WTC11 (cell line): ENCODE data around the gene STKLD1. TPM values are rescaled to one million over a fixed set of nuclear protein-coding genes. Genes with fewer than 3 reads are reported as not detected.
A peak's percentile ranks its signal among the peaks of the same experiment; 100 is the strongest.

Experiments used
- ARID4B ChIP-seq: sonication (generic); formaldehyde crosslinking; IDR thresholded peaks from 2 replicates; pipeline ENCODE4 v1.8.0; 2023; ENCODE audit warnings: missing genetic modification reagents, mild to moderate bottlenecking, borderline replicate concordance
- ATF1 ChIP-seq: sonication (generic); formaldehyde crosslinking; IDR thresholded peaks from 2 replicates; pipeline ENCODE4 v1.8.1; 2023; ENCODE audit warnings: mild to moderate bottlenecking, moderate library complexity, missing genetic modification reagents
- ATF2 ChIP-seq: sonication (generic); formaldehyde crosslinking; IDR thresholded peaks from 2 replicates; pipeline ENCODE4 v1.8.1; 2022; ENCODE audit warnings: low read depth, missing genetic modification reagents, borderline replicate concordance
- ATF6 ChIP-seq: sonication (generic); formaldehyde crosslinking; IDR thresholded peaks from 2 replicates; pipeline ENCODE4 v1.8.1; 2023; ENCODE audit warnings: mild to moderate bottlenecking, missing genetic modification reagents
- ERG ChIP-seq: fragments of 250-450 bp; sonication (Bioruptor Pico); IDR thresholded peaks from 2 replicates; pipeline ENCODE4 v1.8.0; 2021; ENCODE audit warnings: mild to moderate bottlenecking
- ETV6 ChIP-seq: sonication (generic); formaldehyde crosslinking; IDR thresholded peaks from 2 replicates; pipeline ENCODE4 v1.8.1; 2022; ENCODE audit warnings: mild to moderate bottlenecking, missing genetic modification reagents
- FOXK1 ChIP-seq: sonication (generic); formaldehyde crosslinking; IDR thresholded peaks from 2 replicates; pipeline ENCODE4 v1.8.0; 2022; ENCODE audit warnings: mild to moderate bottlenecking, moderate library complexity, missing genetic modification reagents
- FOXP1 ChIP-seq: sonication (generic); formaldehyde crosslinking; IDR thresholded peaks from 2 replicates; pipeline ENCODE4 v1.8.0; 2022; ENCODE audit warnings: missing genetic modification reagents, mild to moderate bottlenecking, moderate library complexity, borderline replicate concordance
- IRF2 ChIP-seq: sonication (generic); formaldehyde crosslinking; IDR thresholded peaks from 2 replicates; pipeline ENCODE4 v1.8.0; 2022; ENCODE audit warnings: low read depth, missing genetic modification reagents, borderline replicate concordance
- MAX ChIP-seq: sonication (generic); formaldehyde crosslinking; IDR thresholded peaks from 2 replicates; pipeline ENCODE4 v1.8.0; 2022; ENCODE audit warnings: mild to moderate bottlenecking, missing genetic modification reagents
- MYBL2 ChIP-seq: sonication (generic); formaldehyde crosslinking; IDR thresholded peaks from 2 replicates; pipeline ENCODE4 v1.8.1; 2023; ENCODE audit warnings: mild to moderate bottlenecking, moderate library complexity, missing genetic modification reagents
- NR1H2 ChIP-seq: sonication (generic); formaldehyde crosslinking; IDR thresholded peaks from 2 replicates; pipeline ENCODE4 v1.9.0; 2021; ENCODE audit warnings: mild to moderate bottlenecking, moderate library complexity, missing genetic modification reagents
- NR2C2 ChIP-seq: sonication (generic); formaldehyde crosslinking; IDR thresholded peaks from 2 replicates; pipeline ENCODE4 v1.8.0; 2022; ENCODE audit warnings: mild to moderate bottlenecking, missing genetic modification reagents
- RORB ChIP-seq: fragments of 250-450 bp; sonication (Bioruptor Pico); IDR thresholded peaks from 2 replicates; pipeline ENCODE4 v1.9.0; 2021; ENCODE audit warnings: mild to moderate bottlenecking
- SMAD3 ChIP-seq: sonication (generic); formaldehyde crosslinking; IDR thresholded peaks from 2 replicates; pipeline ENCODE4 v1.8.0; 2022; ENCODE audit warnings: missing genetic modification reagents, mild to moderate bottlenecking, borderline replicate concordance
- TEAD1 ChIP-seq: sonication (generic); formaldehyde crosslinking; IDR thresholded peaks from 2 replicates; pipeline ENCODE4 v1.8.0; 2022; ENCODE audit warnings: mild to moderate bottlenecking, missing genetic modification reagents
- total RNA-seq: library from RNA; stranded (reverse); gene quantifications from 3 replicates; pipeline ENCODE4 v1.2.3, GENCODE V29; 2021
- TF ChIP-seq, protein P1 (sequence below): sonication (generic); formaldehyde crosslinking; IDR thresholded peaks from 2 replicates; pipeline ENCODE4 v1.8.0; 2022; ENCODE audit warnings: mild to moderate bottlenecking, missing genetic modification reagents
- TF ChIP-seq, protein P2 (sequence below): sonication (generic); formaldehyde crosslinking; IDR thresholded peaks from 2 replicates; pipeline ENCODE4 v1.8.1; 2022; ENCODE audit warnings: mild to moderate bottlenecking, moderate library complexity, missing genetic modification reagents
- TF ChIP-seq, protein P3 (sequence below): sonication (generic); formaldehyde crosslinking; IDR thresholded peaks from 2 replicates; pipeline ENCODE4 v1.8.1; 2023; ENCODE audit warnings: mild to moderate bottlenecking, missing genetic modification reagents, moderate library complexity

Gene STKLD1
- total RNA-seq, 1 experiment from 2014 or later = 0.98 TPM

DNA sequence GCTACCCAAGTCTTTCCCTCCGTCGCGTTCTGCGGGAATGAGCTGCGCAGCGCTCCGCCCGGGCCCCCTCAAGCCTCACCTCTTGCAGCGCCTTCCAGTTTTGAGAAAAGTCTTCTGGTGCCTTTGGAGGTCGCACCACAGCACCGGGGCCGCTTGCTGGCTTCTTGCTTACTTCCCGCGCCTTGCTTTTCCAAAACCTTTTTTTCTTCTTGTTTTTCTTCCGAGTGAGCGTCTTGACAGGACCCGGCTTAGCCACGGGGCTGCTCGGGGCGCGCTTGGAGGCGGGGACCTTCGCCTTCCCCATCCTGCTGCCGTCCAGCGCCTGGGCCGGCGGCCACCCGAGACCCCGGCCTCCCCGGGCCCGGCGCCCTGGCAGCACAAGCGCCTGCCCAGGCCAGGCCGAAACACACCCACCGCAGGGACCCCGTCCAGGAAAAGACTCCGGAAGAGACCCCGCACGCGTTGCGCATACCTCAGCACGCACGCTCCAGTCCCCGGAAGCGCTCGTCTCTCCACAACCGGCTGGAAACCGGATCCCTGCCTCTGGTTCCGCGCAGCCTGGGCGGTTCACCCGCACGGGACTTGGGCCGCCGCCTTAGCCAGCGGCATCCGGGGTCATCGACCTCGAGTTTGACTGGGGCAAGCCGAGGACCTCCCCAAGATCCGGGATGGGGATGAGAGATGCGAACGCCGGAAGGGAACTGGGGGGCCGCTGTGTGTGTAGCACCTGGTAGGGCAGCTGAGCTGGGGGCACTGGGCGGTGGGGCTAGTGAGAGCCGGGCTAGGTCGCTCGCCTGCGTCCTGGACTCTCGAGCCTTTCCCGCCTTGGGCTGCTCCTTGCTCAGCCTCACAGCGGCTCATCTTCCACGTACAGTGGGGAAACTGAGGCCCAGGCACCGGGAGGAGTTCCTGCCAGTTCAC is 41.6 kb downstream of the STKLD1 start, which contains the start of gene REXO4 (continued):
- TF ChIP-seq, protein P1, sequence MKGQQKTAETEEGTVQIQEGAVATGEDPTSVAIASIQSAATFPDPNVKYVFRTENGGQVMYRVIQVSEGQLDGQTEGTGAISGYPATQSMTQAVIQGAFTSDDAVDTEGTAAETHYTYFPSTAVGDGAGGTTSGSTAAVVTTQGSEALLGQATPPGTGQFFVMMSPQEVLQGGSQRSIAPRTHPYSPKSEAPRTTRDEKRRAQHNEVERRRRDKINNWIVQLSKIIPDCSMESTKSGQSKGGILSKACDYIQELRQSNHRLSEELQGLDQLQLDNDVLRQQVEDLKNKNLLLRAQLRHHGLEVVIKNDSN (CRISPR knock-in tag) = 0 out of 2 replicates have a peak, but pooled peaks have one; percentile 47
- TF ChIP-seq ARID4B = peak; percentile 87; the same call in 1 of the 2 replicates
- no peak for TF ChIP-seq ATF6
- TF ChIP-seq RORB (CRISPR knock-in tag) = no peak
- TF ChIP-seq MAX (CRISPR knock-in tag) = peak; percentile 88
- no peak for TF ChIP-seq NR1H2 (CRISPR knock-in tag)
- no peak for TF ChIP-seq ERG
- TF ChIP-seq ATF1 (CRISPR knock-in tag) = no peak
- TF ChIP-seq, protein P2, sequence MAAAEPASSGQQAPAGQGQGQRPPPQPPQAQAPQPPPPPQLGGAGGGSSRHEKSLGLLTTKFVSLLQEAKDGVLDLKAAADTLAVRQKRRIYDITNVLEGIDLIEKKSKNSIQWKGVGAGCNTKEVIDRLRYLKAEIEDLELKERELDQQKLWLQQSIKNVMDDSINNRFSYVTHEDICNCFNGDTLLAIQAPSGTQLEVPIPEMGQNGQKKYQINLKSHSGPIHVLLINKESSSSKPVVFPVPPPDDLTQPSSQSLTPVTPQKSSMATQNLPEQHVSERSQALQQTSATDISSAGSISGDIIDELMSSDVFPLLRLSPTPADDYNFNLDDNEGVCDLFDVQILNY (CRISPR knock-in tag) = 0 out of 2 replicates have a peak, but pooled peaks have one; percentile 59
- peak; percentile 93 for TF ChIP-seq FOXP1
- peak; percentile 94 for TF ChIP-seq MYBL2 (CRISPR knock-in tag)
- TF ChIP-seq SMAD3 (CRISPR knock-in tag) = no peak; the same call in 1 of the 2 replicates
- TF ChIP-seq NR2C2 (CRISPR knock-in tag) = peak; percentile 70; the same call in 1 of the 2 replicates
- peak; percentile 93 for TF ChIP-seq FOXK1 (CRISPR knock-in tag)
- no peak for TF ChIP-seq IRF2 (CRISPR knock-in tag)
- TF ChIP-seq TEAD1 (CRISPR knock-in tag) = peak; percentile 92
- TF ChIP-seq, protein P3, sequence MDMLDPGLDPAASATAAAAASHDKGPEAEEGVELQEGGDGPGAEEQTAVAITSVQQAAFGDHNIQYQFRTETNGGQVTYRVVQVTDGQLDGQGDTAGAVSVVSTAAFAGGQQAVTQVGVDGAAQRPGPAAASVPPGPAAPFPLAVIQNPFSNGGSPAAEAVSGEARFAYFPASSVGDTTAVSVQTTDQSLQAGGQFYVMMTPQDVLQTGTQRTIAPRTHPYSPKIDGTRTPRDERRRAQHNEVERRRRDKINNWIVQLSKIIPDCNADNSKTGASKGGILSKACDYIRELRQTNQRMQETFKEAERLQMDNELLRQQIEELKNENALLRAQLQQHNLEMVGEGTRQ (CRISPR knock-in tag) = peak; percentile 37
- no peak for TF ChIP-seq ATF2 (CRISPR knock-in tag)
- TF ChIP-seq ETV6 (CRISPR knock-in tag) = peak; percentile 75; the same call in 1 of the 2 replicates
- TF ChIP-seq, all 79 proteins: peak for 25
